GM18508 (cell line): ENCODE data around the gene LNX2.

Source experiments
- ATAC-seq: cut with Tn5 transposase; IDR thresholded peaks from one replicate; pipeline ENCODE4 v1.9.1; 2021; ENCODE audit warnings: moderate number of reproducible peaks; ENCODE audit not compliant: insufficient read depth, unreplicated experiment

LNX2 gene

DNA sequence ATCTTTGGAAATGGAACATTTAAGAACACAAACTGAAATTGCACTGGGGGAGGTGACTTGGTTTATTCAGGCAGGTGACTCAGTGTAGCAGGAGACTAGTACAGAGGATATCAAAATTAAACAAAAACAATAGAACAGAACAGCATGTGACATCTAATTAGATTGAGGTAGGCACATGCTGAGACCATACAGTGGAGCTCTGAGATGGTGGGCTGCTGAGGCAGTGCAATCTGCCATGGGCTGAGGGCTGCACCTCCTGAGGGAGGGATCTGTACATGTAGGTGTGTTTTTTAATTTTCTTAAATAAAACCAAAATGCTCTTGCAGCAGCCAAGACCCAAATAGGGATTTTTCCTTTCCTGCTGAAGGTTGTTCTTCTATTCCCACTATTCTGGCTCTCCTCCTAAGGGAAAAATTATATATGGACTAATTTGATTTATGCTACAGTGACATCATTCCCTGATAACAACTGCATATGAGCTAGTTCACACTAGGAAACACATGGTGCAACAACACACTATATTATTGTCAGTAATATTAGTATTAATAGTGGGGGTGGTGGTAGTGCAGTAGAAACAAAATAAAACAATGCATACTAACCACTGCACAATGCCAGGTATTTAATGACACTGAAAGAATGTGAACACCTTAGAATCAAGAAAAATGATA lies 48.0 kb downstream of the LNX2 start:
- ATAC-seq: no peak

GRCh38 chr13:27570906-27571305 lies 49.4 kb downstream of the LNX2 start:
- ATAC-seq: no peak

- no peak for ATAC-seq
Measured at GRCh38 chr13:27569405-27569804, 50.9 kb downstream of the LNX2 start.

DNA sequence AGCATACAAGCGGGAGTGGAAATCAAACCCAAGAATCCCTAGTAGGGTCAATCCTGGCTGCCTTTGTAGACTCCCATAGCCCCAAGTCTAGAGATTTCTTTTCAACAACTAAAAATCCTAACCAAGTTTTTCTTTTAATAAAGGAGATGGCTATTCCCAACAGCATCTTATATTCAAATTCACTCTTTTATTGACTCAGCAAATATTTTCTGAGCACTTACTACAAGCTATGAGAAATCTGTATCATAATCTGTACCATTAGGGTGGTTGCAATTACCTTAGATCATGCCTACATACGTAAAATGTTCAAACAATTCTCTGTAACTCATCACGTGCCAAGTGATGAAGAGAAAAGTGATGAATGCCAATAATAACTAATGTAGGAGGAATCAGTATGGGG lies 54.5 kb downstream of the LNX2 start:
- no peak for ATAC-seq

DNA sequence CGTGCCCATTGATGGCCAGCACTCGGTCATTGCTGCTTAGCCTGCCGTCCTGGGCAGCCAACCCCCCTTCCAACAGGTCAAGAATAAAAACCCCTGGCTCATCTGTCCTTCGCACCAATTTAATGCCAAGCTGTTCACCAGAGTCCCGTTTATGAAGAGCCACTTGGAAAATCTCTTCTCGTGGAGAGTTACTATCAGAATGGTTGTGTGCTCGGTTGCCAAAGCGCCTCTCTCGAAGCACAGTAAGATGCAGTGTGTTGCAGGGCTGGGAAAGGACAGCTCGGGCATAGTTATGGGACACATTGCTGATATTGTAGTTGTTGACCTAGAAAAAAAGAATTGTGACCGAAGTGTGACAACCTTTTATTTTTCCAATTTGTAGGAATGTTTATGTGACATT lies 57.9 kb downstream of the LNX2 start:
- no peak for ATAC-seq

GRCh38 chr13:27559719-27560118 lies 60.6 kb downstream of the LNX2 start:
- no peak for ATAC-seq

- ATAC-seq: no peak
Measured at GRCh38 chr13:27556109-27556508, 64.2 kb downstream of the LNX2 start.

DNA sequence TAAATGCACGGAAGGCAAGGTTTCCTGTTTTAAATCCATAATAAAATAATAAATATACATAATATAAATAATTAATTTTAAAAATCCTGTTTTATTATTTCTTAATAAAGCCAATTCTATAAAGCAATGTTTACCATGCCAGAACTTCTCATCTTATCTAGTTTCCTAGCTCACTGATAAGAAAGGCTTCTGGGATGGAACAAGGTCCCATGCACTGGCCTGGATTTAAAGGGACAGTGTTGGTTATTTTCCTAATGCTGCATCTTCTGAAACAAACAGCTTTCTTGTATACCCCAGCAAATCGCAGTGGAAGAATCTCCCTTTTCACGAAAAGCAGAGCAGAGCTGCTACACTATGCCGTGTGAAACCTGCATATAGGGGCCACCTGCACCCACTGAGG lies 68.8 kb downstream of the LNX2 start:
- ATAC-seq: no peak

DNA sequence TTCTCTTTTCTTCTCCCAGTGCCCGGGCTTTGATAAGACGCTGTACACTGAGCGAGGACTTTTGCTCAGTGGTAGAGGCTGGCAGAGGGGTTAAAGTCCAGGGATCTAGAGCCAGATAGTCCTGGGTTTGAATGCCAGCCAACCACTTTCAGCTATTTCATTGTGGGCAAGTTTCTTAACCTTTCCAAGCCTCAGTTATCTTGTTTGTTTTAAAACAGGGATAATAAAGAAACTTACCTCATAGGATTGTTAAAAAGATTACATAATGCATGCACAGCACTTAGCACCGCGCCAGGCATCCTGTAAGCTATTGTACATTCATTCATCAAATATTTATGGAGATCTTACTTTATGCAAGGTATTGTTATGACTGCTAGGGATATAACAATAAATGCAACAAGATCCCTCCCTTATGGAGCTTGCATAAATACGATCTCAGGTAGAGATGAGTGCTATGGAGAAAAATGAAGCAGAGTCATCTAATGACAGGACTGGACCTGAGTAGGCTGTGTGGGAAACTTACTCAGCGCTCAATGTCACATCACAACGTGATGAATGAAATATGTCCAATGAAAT lies 70.8 kb downstream of the LNX2 start:
- no peak for ATAC-seq

DNA sequence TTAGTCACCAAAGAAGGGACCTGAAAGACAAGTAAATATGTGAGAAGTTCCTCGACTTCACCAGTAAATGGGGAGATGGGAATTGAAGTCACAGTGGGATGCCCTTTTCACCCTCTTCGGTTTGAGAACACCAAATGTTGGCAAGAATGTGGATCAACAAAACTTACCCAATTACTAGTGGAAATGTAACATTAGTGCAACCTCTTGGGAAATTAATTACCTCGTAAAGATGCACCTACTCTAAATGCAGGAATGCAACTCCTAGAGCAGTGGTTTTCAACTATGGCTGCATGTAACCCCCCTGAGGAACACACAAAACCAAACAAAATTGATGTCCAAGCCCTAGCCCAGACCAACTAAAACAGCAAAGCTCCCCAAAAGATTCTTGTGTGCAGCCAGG lies 78.1 kb downstream of the LNX2 start:
- ATAC-seq: no peak

DNA sequence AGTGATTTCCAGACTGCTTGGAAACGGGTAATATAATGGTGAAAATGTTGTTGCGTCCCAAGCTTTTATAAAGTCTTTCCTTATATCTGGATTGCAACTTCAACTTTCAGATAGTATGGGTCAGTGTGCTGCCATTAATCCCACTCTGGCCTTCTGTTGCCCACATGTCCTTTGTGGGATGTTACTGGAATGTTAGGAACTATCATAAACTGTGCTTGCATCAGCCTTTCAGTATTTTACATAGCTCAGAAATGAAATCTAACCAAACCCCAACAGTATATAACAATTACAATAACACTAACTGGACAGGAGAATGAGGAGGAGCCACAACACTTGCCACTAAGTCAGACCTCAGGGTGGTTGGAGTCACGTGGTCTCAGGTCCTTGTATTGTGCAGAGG lies 78.9 kb downstream of the LNX2 start:
- ATAC-seq: no peak

- ATAC-seq: no peak
Measured at GRCh38 chr13:27536361-27537101, 83.8 kb downstream of the LNX2 start.

DNA sequence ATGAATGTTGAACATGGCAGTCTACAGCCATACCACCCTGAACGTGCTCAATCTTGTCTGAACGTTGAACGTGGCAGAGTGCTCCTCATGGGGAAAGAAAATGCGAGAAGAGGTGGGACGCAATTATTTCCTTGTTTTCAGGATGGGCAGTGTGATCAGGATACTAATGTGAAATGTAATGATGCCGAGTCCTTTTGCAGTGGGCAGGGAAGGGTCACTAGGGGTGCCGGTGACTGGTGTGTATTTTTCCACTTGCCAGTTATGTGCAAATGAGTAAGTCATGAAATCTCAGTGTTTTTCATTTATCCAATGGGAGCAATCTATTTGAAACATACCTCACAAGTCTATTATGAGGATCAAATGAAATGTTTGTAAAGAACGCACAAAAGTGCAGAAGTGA lies 84.8 kb downstream of the LNX2 start:
- ATAC-seq: no peak

GRCh38 chr13:27534981-27535380 lies 85.3 kb downstream of the LNX2 start:
- no peak for ATAC-seq

DNA sequence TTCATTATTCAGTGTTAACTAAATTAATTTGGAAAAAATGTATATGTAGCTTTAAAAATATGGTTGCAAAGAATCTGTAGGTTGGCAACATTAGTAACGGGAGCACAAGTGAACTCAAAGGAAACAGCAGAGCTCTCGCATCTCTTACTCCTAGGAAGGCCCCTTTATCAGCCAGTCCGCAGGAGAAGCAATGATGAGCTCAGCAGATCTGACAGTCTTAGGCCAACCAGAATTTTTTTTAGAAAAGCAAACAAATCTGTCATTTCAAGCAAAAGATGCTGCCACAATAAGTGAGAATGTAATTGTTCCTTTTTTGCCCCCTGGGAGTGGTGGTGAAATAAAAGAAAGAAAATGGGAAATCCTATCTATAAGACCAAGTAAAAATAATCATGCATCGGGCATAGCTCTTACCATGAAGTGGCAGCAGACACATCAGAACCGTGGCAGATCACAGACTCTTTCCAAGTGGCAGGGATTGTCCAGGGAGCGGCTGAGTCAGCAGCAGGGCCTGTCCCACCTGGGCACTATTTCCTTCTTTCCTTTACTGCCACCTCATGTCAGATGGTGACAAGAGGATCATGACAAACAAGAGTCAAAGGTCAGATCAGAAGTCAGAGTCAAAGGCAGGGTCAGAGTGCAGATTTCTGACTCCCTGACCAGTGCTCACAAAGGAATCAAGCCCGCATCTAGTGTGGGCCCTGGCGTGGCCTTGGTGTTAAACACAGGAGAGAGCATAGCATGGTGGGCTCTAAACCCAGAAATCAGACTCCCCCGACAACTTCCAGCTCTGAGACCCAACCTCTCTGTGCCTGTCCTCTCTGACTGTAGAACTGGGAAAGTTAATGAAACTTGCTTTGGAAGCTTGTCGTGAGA lies 86.0 kb downstream of the LNX2 start:
- no peak for ATAC-seq

GRCh38 chr13:27533155-27533643 lies 87.1 kb downstream of the LNX2 start:
- ATAC-seq: no peak

- no peak for ATAC-seq
Measured at GRCh38 chr13:27528908-27529307, 91.4 kb downstream of the LNX2 start.

- no peak for ATAC-seq
Measured at GRCh38 chr13:27526516-27526915, 93.8 kb downstream of the LNX2 start.

- ATAC-seq: no peak
Measured at GRCh38 chr13:27524981-27525975, 95.1 kb downstream of the LNX2 start.
